GM12878 (cell line): Measurements from ENCODE around the gene BDNF.

Experiments
- NRF1 ChIP-seq: conservative IDR thresholded peaks from 2 replicates; pipeline ENCODE4 v1.6.1; 2011; ENCODE audit warnings: mild to moderate bottlenecking, low read depth, low read length, improper control_type of control experiment
- POLR2A ChIP-seq: IDR thresholded peaks from 2 replicates; pipeline ENCODE4 v1.6.1; 2011; ENCODE audit warnings: low read depth, mild to moderate bottlenecking, low read length
- RAD21 ChIP-seq: IDR thresholded peaks from 2 replicates; pipeline ENCODE4 v1.6.1; 2011; ENCODE audit warnings: mild to moderate bottlenecking, low read depth, low read length, moderate library complexity; ENCODE audit not compliant: insufficient read depth
- SP1 ChIP-seq: IDR thresholded peaks from one replicate; pipeline ENCODE4 v1.6.1; 2011; ENCODE audit warnings: low read depth, low read length
- YBX1 ChIP-seq: fragments of 450-650 bp; IDR thresholded peaks from 2 replicates; pipeline ENCODE4 v1.6.1; 2016; ENCODE audit warnings: antibody characterized with exemption

DNA sequence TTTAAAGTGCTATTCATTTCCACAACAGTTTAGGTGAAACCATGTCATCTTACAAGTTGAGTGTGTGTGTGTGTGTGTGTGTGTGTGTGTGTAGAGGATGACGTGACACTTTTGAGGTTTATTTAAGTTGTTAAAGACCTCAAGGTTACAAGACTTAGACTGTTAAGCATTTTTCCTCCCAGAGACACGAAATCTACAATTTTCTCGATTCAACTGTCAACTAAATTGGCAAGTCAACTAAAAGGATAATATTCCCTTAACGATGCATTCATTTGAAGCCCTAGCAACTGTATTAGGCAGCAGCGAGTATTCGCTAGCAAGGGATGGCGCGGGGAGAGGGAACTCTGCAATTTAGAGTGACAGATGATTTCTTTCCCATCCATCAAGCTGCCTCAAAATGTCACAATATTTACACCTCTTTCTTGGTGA is 17.6 kb upstream of the BDNF start:
- no peak for TF ChIP-seq POLR2A
- TF ChIP-seq RAD21 = no peak
- no peak for TF ChIP-seq SP1
- no peak for TF ChIP-seq YBX1
- no peak for TF ChIP-seq NRF1
